ENCODE measurements around the gene HILPDA. TPM values are rescaled to one million over a fixed set of nuclear protein-coding genes. Genes with fewer than 3 reads are reported as not detected.
"Not testable (repeated sequence)": the region's sequence is repeated elsewhere in the genome, so short reads cannot be mapped to it uniquely, and the experiment has no call there.

Gene HILPDA
- total and polyA plus RNA-seq, 10 of the 15 experiments (the other 5 are each of a cell fraction or from before 2014, with no cell fraction given): 12.0 to 232 (median 26.4) TPM

GRCh38 chr7:128466871-128467270 is 11.2 kb downstream of the HILPDA start:
- DNase-seq (ENCODE audit: low read depth, low spot score); RAD21 ChIA-PET (ENCODE audit: unreplicated experiment); H3K27me3 ChIP-seq (replicated peaks in 1 of 2; ENCODE audit: control insufficient read depth in 2 of 2, insufficient read depth in 2 of 2, low read length in 1 of 2); H3K9me3 ChIP-seq (replicated peaks; ENCODE audit: control insufficient read depth, insufficient read depth, low read length); H3K4me2 ChIP-seq (ENCODE audit: control insufficient read depth, insufficient read depth); intact Hi-C loops (cut with micrococcal nuclease; ENCODE audit: unreplicated experiment); H3K4me1 ChIP-seq (ENCODE audit: control insufficient read depth, insufficient read depth, low read length); ATAC-seq; POLR2A ChIA-PET; H2AFZ ChIP-seq (ENCODE audit: control insufficient read depth, low read depth, low read length); H3K36me3 ChIP-seq (ENCODE audit: control insufficient read depth in 2 of 2, insufficient read depth in 2 of 2, low read length in 1 of 2); H3K4me3 ChIP-seq; in situ Hi-C loops (cut with MboI); H3K27ac ChIP-seq (ENCODE audit: control insufficient read depth, insufficient read depth); H3K79me2 ChIP-seq (ENCODE audit: control insufficient read depth, insufficient read depth, low read length); BruUV-seq (replicated peaks); H4K20me1 ChIP-seq (ENCODE audit: control insufficient read depth, insufficient read depth); H3K9ac ChIP-seq (ENCODE audit: control insufficient read depth, insufficient read depth, low read length): not testable (repeated sequence)
- ChIA-PET SMC1A (ENCODE audit: uncharacterized antibody, unreplicated experiment) (interaction anchor here (0.6 kb wide), 1 partner anchor 149 kb away, joined by 3 read pairs; no protein-coding TSS in a partner anchor), CTCF (interaction anchor here (4.5 kb wide), 1 partner anchor 39 kb away, joined by 36 read pairs; no protein-coding TSS in a partner anchor)
- FAIRE-seq: peak; percentile 78

- H3K4me1 ChIP-seq (ENCODE audit: control insufficient read depth, insufficient read depth, low read length); H3K27me3 ChIP-seq (replicated peaks in 1 of 2; ENCODE audit: control insufficient read depth in 2 of 2, insufficient read depth in 2 of 2, low read length in 1 of 2); H4K20me1 ChIP-seq (ENCODE audit: control insufficient read depth, insufficient read depth); H3K36me3 ChIP-seq (ENCODE audit: control insufficient read depth in 2 of 2, insufficient read depth in 2 of 2, low read length in 1 of 2); H3K9me3 ChIP-seq (replicated peaks; ENCODE audit: control insufficient read depth, insufficient read depth, low read length); in situ Hi-C loops (cut with MboI): not testable (repeated sequence)
- ChIA-PET RAD21 (ENCODE audit: unreplicated experiment) (interaction anchor here (1.3 to 3.0 kb wide), 3 partner anchors 15 to 407 kb away, joined by 4 to 15 read pairs (median 9); no protein-coding TSS in a partner anchor), SMC1A (ENCODE audit: uncharacterized antibody, unreplicated experiment) (interaction anchor here (1.2 kb wide), 1 partner anchor 50 kb away, joined by 4 read pairs; no protein-coding TSS in a partner anchor), CTCF (interaction anchor here (0.6 to 3.2 kb wide), 6 partner anchors 49 to 407 kb away, joined by 3 to 57 read pairs (median 12); partner anchors contain the start of genes ATP6V1F and RBM28), POLR2A (interaction anchor here (0.5 kb wide), 2 partner anchors 52 to 97 kb away, joined by 7 read pairs; no protein-coding TSS in a partner anchor)
- WGBS (ENCODE audit: insufficient coverage, insufficient replicate concordance, low lambda C conversion rate, missing lambda C conversion rate): under 1% methylated on average over 56 of the region's 62 CpGs
- Histone ChIP-seq H3K27ac (ENCODE audit: control insufficient read depth, insufficient read depth) (peak within 1 kb of the TSS; percentile 84), H3K4me2 (ENCODE audit: control insufficient read depth, insufficient read depth) (peak within 1 kb of the TSS; percentile 79), H3K79me2 (ENCODE audit: control insufficient read depth, insufficient read depth, low read length) (peaks cover 16% of the 10 kb centered on the region), H2AFZ (ENCODE audit: control insufficient read depth, low read depth, low read length) (peak within 1 kb of the TSS; percentile 95), H3K9ac (ENCODE audit: control insufficient read depth, insufficient read depth, low read length) (peak within 1 kb of the TSS; percentile 92), H3K4me3 (peak within 1 kb of the TSS; percentile 83)
- ATAC-seq: peak; percentile 95
- BruUV-seq (replicated peaks): TSS peak; percentile 84
- DNase-seq (ENCODE audit: low read depth, low spot score): peak; percentile 83
- intact Hi-C loops (cut with micrococcal nuclease; ENCODE audit: unreplicated experiment): loop anchor here (5.0 kb wide), 1 partner anchor 56 kb away; no protein-coding TSS in a partner anchor
- FAIRE-seq: peak; percentile 72
- peak; percentile 49; the same call in 1 of the 2 replicates for TF ChIP-seq ELK1 (IDR thresholded peaks at IDR 0.05; ENCODE audit: low read depth, low read length)
- peak; percentile 35; the same call in 1 of the 2 replicates for TF ChIP-seq RUNX3 (IDR thresholded peaks at IDR 0.05; ENCODE audit: low read length)
- peak; percentile 31; the same call in 1 of the 2 replicates for TF ChIP-seq TCF3 (IDR thresholded peaks at IDR 0.05; ENCODE audit: borderline replicate concordance, insufficient read depth, low read depth, low read length)
- peak; percentile 33 for TF ChIP-seq IKZF1 (conservative IDR thresholded peaks at IDR 0.05)
- peak; percentile 39 to 54 (median 42); a peak in 5 of 6 replicates for TF ChIP-seq CTCF (IDR thresholded peaks at IDR 0.05 in 2 of 3, conservative IDR thresholded peaks at IDR 0.05 in 1 of 3; ENCODE audit: control insufficient read depth in 2 of 3, extremely low read depth in 1 of 3, insufficient read depth in 1 of 3, low read depth in 3 of 3, low read length in 3 of 3)
- peak; percentile 69 for TF ChIP-seq PML (IDR thresholded peaks at IDR 0.05; ENCODE audit: low read length)
- peak; percentile 84 for TF ChIP-seq TAF1 (IDR thresholded peaks at IDR 0.05; ENCODE audit: borderline replicate concordance, low read depth, low read length)
- 0 out of 2 replicates have a peak, but pooled peaks have one; percentile 12 for TF ChIP-seq ATF7 (IDR thresholded peaks at IDR 0.05; ENCODE audit: low read depth)
These were observed 21.0 kb downstream of the HILPDA start, which contains the start of gene METTL2B for GRCh38 chr7:128476402-128477335. Gene METTL2B, plus strand, starts transcription at chr7:128476748. Its CDS starts 18 bp downstream, at chr7:128476766.

Measured in GM12878 (cell line).